Coronary artery (tissue), 2 donors: ENCODE measurements around the gene ADAMTS2.
A peak's percentile ranks its signal among the peaks of the same experiment; 100 is the strongest.

Source experiments
- DNase-seq: peaks from one replicate; pipeline ENCODE4 v3.0.0-alpha.2; 2017; ENCODE audit warnings: low spot score
- H3K27ac ChIP-seq, 2 donors: fragments of 200-600 bp; sonication (generic); one replicate each; pipeline ENCODE4 v1.5.1; 2016 to 2019
- H3K4me3 ChIP-seq: fragments of 200-600 bp; sonication (generic); 2 replicates; pipeline ENCODE4 v1.5.1; 2016; ENCODE audit warnings: mild to moderate bottlenecking, moderate library complexity
- TF ChIP-seq, protein P1 (sequence below): fragments of 200-600 bp; sonication (generic); IDR thresholded peaks from one replicate; pipeline ENCODE4 v1.5.1; 2019; ENCODE audit warnings: antibody characterized with exemption

ADAMTS2 gene

DNA sequence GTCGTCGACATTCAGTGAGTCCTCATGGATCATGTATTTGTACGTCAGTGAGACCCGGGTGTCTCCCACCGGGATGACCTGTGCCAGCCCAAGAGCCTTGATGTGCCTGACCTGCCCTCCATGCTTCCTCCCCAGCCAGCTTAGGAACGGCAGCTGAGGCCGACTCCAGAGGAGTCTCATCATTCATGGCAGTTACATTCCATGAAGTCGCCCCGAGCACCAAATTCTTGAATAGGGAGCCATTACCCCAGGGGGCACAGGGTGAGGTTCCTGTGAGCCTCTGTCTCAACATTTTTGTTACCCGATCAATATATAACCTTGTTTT, 217.3 kb downstream of the ADAMTS2 start:
- H3K27ac ChIP-seq, result no peak overlapping the region
- DNase-seq, result no peak
- TF ChIP-seq, protein P1, sequence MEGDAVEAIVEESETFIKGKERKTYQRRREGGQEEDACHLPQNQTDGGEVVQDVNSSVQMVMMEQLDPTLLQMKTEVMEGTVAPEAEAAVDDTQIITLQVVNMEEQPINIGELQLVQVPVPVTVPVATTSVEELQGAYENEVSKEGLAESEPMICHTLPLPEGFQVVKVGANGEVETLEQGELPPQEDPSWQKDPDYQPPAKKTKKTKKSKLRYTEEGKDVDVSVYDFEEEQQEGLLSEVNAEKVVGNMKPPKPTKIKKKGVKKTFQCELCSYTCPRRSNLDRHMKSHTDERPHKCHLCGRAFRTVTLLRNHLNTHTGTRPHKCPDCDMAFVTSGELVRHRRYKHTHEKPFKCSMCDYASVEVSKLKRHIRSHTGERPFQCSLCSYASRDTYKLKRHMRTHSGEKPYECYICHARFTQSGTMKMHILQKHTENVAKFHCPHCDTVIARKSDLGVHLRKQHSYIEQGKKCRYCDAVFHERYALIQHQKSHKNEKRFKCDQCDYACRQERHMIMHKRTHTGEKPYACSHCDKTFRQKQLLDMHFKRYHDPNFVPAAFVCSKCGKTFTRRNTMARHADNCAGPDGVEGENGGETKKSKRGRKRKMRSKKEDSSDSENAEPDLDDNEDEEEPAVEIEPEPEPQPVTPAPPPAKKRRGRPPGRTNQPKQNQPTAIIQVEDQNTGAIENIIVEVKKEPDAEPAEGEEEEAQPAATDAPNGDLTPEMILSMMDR, result no peak
- no peak overlapping the region for H3K4me3 ChIP-seq

DNA sequence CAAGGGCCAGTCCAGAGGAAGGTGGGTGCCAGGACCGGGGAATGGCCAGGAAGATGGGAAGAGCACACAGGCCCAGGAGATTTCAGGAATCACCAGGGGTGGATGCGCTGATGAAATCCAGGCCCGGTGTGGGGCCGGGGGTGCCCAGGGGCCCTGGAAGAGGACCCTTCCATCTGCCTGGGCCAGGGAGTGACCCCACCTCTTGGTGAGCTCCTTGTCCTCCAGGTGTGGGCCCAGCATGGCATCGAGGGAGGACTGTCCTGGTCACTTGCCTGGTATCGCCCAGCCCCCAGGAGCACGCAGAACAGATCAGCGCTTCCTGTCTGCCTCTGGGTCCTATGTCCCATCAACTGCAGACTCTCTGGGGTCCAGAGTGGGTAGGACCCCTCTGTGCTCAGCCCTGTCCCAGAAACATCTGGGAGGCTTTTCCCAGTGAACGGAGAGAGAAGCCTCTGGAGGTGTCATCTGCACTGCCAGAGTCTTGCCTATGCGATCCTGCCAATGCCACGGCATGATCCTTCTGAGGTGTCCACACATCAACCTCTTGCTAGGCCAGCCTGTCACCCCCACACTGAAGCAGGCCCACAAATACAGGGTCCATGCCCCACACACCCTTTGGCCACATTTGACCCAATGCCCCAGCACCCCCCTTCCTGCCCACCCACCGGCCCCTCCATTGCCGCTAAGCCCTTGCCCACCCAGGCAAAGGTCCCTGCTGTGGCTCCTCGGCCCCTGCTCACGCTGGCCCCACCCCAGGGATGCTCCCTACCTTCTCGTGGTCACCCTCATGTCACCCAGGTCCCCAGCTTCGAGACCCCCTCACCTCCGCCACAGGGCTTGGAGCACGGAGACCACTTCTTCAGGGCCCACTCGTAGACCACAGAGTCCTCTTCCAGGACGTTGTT, 217.9 kb downstream of the ADAMTS2 start:
- TF ChIP-seq, protein P1, result no peak
- Histone ChIP-seq H3K4me3 (no peak overlapping the region), H3K27ac (no peak overlapping the region)
- no peak for DNase-seq

DNA sequence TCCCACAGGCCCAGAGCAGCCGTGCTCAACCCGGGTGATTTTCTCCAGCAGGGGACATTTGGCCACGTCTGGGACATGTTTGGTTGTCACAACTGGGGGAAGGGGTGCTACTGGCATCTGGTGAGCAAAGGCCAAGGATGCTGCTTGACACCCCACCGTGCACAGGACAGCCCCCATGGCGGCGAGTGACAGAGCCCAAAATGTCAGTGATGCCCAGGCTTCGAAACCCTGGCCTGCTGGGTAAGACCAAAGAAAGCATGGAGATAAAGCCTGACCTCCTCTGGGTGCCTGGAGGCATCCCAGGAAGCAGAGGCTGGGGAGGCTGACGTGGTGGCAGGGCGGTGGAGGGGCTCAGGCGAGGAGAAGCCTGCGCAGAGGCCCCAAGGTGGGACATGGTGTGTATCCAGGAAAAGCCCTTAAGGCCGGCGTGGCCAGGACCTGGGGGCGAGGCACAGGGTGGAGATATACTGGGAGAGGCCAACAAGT, 218.7 kb downstream of the ADAMTS2 start:
- TF ChIP-seq, protein P1, result no peak
- DNase-seq, result no peak

DNA sequence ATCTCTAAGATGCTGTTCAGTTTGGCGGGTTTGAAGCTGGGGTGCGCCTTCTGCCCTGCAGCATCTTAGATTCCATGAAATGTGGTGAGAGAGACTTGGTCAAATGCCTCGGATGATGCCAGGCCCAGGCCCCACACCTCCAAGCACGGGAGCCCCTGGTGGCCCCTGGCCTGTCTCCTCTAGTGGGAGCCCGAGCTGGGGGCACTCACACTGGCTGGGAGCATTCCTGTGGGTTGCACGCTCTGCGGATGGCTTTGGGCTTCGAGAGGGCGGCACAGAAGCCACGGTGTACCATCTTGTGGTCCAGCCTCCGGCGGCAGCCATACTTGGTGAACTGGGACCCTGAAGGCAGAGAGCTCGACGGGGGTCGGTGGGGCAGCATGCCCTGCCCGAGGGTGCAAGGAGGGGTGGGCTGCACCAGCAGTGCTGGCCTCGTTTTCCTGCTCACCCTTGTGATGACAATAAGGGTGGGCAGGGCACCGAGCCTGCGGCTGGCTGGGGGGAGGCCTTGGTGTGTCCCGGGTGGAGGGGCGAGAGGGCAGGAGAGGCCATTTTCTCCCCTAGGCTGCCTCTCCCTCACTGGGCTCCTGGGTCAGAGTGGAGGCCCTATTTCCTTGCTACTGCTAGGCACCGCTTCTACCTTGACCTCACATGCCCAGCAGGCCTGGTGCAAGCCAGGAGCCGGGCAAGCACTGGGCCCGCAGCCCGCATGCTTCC, 219.3 kb downstream of the ADAMTS2 start:
- Histone ChIP-seq H3K4me3 (no peak overlapping the region), H3K27ac (no peak overlapping the region)
- DNase-seq, result no peak
- TF ChIP-seq, protein P1, result no peak

More for the DNA sequence above, 218.7 kb downstream of the ADAMTS2 start:
- no peak overlapping the region for H3K27ac ChIP-seq
- H3K4me3 ChIP-seq, result no peak overlapping the region

DNA sequence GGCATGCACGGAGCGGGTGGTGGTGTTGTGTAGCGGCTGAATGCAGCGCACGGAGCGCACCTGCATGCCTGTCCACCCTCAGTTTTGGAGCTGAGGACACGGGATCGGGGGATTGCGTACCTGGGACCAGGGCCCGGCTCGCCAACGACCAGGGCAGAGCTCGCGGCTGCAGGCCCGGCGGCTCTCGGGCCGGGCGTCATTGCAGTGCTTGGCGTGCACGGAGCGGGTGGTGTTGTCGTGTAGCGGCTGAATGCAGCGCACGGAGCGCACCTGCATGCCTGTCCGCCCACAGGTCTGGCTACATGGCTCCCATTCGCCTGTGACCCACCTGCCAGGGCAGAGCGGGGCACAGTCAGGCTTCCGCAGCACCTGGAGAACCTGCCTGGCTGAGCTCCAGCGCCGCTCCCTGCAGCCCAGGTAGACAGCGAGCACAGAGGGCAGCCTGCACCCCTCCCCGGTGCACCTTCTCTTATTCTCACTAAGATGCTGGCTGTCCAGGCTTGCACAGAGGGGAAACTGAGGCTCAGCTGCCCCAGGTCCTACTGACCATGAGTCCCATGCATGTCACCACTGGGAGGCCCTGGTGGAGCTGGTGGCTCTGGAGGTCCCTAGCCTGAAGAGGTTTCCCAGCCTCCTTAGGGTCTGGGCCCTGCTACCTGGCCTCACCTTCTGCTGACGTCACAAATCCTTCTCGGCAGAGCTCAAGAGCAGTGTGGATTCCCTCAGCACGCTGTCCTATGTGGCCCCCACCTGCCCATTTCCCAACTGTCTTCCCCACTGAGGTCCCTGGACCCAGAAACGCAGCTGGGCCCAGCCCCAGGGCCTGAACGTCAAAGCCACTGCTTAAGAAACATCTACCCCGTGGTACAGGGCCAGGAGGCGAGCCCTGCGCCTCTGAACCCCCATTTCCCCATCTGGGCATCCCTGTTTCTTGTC, 220.1 kb downstream of the ADAMTS2 start:
- H3K4me3 ChIP-seq, result no peak overlapping the region
- DNase-seq, result peak; percentile 55
- TF ChIP-seq, protein P1, result no peak
- no peak overlapping the region for H3K27ac ChIP-seq

DNA sequence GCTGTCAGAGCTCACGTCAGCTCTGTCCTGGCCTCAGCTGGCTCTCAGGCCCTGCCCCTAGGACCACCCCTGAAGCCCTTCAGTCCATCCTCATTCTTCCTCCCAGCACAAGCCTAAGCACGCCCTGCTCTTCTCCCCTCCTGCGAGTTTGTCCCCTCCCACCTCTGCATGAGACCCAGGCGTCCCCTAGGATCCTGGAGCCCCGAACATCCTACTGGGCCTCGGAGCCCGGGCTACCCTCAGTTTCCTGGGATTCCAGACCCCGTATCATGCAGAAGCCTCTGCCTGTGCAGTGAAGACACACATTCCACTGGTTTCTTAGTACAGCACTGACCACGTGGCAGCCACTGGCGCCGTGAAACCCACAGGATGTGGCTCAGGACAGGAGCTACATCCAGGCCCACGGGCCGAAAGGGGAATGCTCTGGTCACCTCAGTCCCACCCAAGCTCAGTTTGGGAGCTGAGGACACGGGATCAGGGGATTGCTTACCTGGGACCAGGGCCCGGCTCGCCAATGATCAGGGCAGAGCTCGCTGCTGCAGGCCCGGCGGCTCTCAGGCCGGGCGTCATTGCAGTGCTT, 220.9 kb downstream of the ADAMTS2 start:
- TF ChIP-seq, protein P1, result no peak
- H3K27ac ChIP-seq, result no peak overlapping the region
- peak; percentile 63 for DNase-seq
- no peak overlapping the region for H3K4me3 ChIP-seq
